Lung (tissue), 12 donors: ENCODE measurements around the gene CENPP. TPM values are rescaled to one million over a fixed set of nuclear protein-coding genes. Genes with fewer than 3 reads are reported as not detected.

Experiments
- ATAC-seq: fragments of 200-7000 bp; cut with Tn5 transposase; one replicate; pipeline ENCODE4 v1.9.1; 2020; ENCODE audit warnings: moderate number of reproducible peaks; ENCODE audit not compliant: insufficient read depth, low FRiP score
- DNase-seq, 3 donors: peaks; one replicate each; pipeline ENCODE4 v3.0.0-alpha.2; 2013 to 2017
- H3K27ac ChIP-seq, 2 donors: one replicate each; pipeline ENCODE4 v1.5.1; 2013; ENCODE audit warnings: mild to moderate bottlenecking in 2 of 2, moderate library complexity in 2 of 2, control low read depth in 1 of 2, inconsistent platforms in 1 of 2, low read depth in 1 of 2, low read length in 1 of 2
- H3K27me3 ChIP-seq, 3 donors: one replicate each; pipeline ENCODE4 v1.5.1; 2013; ENCODE audit warnings: low read length in 2 of 3; ENCODE audit not compliant: control insufficient read depth in 3 of 3, insufficient read depth in 3 of 3
- H3K36me3 ChIP-seq, 4 donors: one replicate each; pipeline ENCODE4 v1.5.1; 2013; ENCODE audit warnings: low read length in 4 of 4, mild to moderate bottlenecking in 1 of 4, moderate library complexity in 1 of 4; ENCODE audit not compliant: control insufficient read depth in 4 of 4, insufficient read depth in 4 of 4
- H3K4me1 ChIP-seq, 5 donors: one replicate each; pipeline ENCODE4 v1.5.1; 2013; ENCODE audit warnings: low read length in 5 of 5, mild to moderate bottlenecking in 2 of 5, moderate library complexity in 1 of 5; ENCODE audit not compliant: control insufficient read depth in 5 of 5, insufficient read depth in 5 of 5
- H3K4me3 ChIP-seq: one replicate; pipeline ENCODE4 v1.5.1; 2013; ENCODE audit warnings: mild to moderate bottlenecking, control low read depth, moderate library complexity
- H3K9ac ChIP-seq, 2 donors: one replicate each; pipeline ENCODE4 v1.5.1; 2013; ENCODE audit warnings: low read length in 2 of 2, control low read depth in 1 of 2; ENCODE audit not compliant: insufficient read depth in 1 of 2
- H3K9me3 ChIP-seq, 4 donors: one replicate each; pipeline ENCODE4 v1.5.1; 2013; ENCODE audit warnings: low read length in 3 of 4, mild to moderate bottlenecking in 1 of 4, moderate library complexity in 1 of 4; ENCODE audit not compliant: control insufficient read depth in 4 of 4, insufficient read depth in 3 of 4
- CTCF ChIP-seq: IDR thresholded peaks from 2 replicates; pipeline ENCODE4 v1.5.1; 2012; ENCODE audit warnings: mild to moderate bottlenecking; ENCODE audit errors: control extremely low read depth, extremely low read depth
- whole genome bisulfite sequencing, 2 donors: extraction: QIAGEN DNeasy Blood & Tissue Kit; methylation state at CpG; one replicate each; pipeline ENCODE4 v1.1.7; 2013; 5-methylcytosine and 5-hydroxymethylcytosine counted together
- polyA plus RNA-seq, 2 donors: library from polyadenylated mRNA; stranded (reverse); fragments of 200-250 nt; gene quantifications; one replicate each; pipeline ENCODE4 v1.2.1, GENCODE V29; 2013
- total RNA-seq, 2 donors: library from RNA; depleted of rRNA in 1 of 2; stranded (reverse); fragments of >200 nt in 1 of 2; gene quantifications; one replicate each; pipeline ENCODE4 v1.2.1, GENCODE V29; 2014 to 2021
- donor health status: control.
- donor health status: control.
- donor health status: Bipolar disorder and iron deficiency.
- donor health status: healthy.
- donor health status: DM: yes; HTN: yes; CAD: no.

The CENPP gene
- total and polyA plus RNA-seq, 4 donors = 1.2 to 11.8 (median 2.9) TPM

DNA sequence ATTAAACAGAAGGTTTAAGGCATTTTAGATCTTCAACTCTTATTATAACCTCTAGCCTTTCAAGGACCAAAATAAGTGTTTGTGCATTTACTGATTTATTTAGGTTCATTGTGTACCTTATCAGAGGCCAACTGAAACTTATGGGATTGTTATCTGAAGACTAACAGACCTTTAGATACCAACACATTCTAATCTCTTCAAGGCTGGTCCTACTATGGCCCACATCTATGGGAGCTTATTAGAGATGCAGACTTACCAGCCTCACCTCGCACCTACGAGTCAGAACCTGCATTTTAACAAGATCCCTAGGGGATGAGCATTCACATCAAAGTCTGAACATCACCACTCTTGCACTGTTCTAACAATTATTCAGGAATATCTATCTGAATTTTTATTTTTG, 34.2 kb upstream of the CENPP start:
- WGBS, 2 donors = 86 to 93% methylated on average over 2 of the region's 2 CpGs
- no peak overlapping the region for H3K27ac ChIP-seq
- H3K9ac ChIP-seq = no peak overlapping the region
- H3K27me3 ChIP-seq = no peaks in the 10 kb centered on the region
- DNase-seq = no peak
- TF ChIP-seq CTCF = no peak
- no peak for ATAC-seq
- H3K4me3 ChIP-seq = no peak overlapping the region
- H3K4me1 ChIP-seq = peaks cover 6 to 21% (median 10%) of the 10 kb centered on the region in 5 donors
- peaks cover 0 to 16% (median 3%) of the 10 kb centered on the region in 4 donors for H3K36me3 ChIP-seq
- no peaks in the 10 kb centered on the region for H3K9me3 ChIP-seq

DNA sequence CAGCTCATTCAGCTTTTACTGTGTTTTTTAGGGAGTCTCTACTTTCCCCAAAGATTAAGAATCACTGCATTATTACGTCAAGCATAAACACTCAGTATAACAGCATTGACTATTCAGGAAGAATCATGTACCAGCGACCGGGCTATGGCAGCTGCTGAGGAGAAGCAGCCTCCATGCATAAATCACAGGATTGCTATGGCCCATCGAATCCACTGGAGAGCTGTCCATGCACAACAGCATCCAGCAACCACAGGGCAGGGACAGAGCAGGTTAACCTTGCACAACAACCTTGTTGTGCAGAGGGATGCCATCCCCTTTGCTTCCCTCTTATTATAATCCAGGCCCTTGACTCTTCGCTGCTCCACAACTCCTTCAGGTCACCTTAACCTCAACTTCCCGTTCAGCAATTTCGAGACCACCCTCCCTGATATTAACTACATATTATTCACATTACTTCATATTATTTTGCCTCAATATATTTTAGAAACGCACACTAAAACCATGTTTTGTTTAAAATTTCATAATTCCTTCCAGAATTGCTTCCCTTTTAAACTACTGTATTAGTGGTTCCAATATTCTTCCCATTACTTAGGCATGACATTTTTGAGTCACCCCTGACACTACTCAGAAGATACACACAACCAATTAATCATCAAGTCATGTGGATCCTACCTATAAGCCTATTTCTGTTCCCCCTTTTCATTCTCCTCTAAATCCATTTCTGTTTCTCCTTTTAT, 33.2 kb upstream of the CENPP start:
- peak overlapping the region; percentile 65 to 84 for H3K9ac ChIP-seq
- H3K9me3 ChIP-seq = no peaks in the 10 kb centered on the region
- H3K4me1 ChIP-seq = peaks cover 6 to 21% (median 10%) of the 10 kb centered on the region in 5 donors
- no peak for TF ChIP-seq CTCF
- 50 to 52% methylated on average over 8 of the region's 8 CpGs for WGBS, 2 donors
- peak overlapping the region; percentile 45 for H3K4me3 ChIP-seq
- H3K27me3 ChIP-seq = no peaks in the 10 kb centered on the region
- peaks cover 0 to 17% (median 3%) of the 10 kb centered on the region in 4 donors for H3K36me3 ChIP-seq
- peak in 1 of 3 donors; percentile 0 for DNase-seq
- no peak overlapping the region for H3K27ac ChIP-seq
- no peak for ATAC-seq

DNA sequence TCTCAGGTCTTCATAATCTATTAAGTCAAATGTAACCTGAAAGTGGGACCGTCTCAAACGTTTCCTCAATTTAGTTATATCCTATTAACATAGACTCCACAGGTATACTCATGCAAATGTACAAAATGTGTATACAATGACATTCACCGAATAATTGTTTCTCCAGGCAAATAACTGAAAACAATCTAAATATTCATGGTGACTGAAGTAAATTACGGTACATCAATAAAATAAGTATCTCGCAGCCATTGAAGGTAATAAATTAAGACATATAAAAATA, 32.7 kb upstream of the CENPP start:
- Histone ChIP-seq H3K9ac (peak overlapping the region; percentile 65 to 84), H3K27me3 (no peaks in the 10 kb centered on the region), H3K36me3 (peaks cover 0 to 16% (median 2%) of the 10 kb centered on the region in 4 donors), H3K9me3 (no peaks in the 10 kb centered on the region), H3K27ac (no peak overlapping the region), H3K4me1 (peaks cover 6 to 21% (median 10%) of the 10 kb centered on the region in 5 donors), H3K4me3 (peak overlapping the region; percentile 88)
- ATAC-seq = no peak
- DNase-seq = no peak
- 1 to 2% methylated on average over 5 of the region's 5 CpGs for WGBS, 2 donors
- TF ChIP-seq CTCF = no peak
